OCI-LY7 (cell line): ENCODE measurements around the gene TMEM170B.

Experiments
- EZH2phosphoT487 ChIP-seq: fragments of 200-600 bp; sonication (generic); IDR thresholded peaks from 2 replicates; pipeline ENCODE4 v1.6.1; 2018; ENCODE audit warnings: low read depth, borderline replicate concordance, mild to moderate bottlenecking, mixed run types, antibody characterized with exemption, low read length, moderate library complexity, mixed read lengths
- TF ChIP-seq, protein P1 (sequence below): fragments of 200-600 bp; sonication (generic); conservative IDR thresholded peaks from 2 replicates; pipeline ENCODE4 v1.5.1; 2014; ENCODE audit warnings: mild to moderate bottlenecking, antibody characterized with exemption, low read length, moderate library complexity, mixed read lengths

DNA sequence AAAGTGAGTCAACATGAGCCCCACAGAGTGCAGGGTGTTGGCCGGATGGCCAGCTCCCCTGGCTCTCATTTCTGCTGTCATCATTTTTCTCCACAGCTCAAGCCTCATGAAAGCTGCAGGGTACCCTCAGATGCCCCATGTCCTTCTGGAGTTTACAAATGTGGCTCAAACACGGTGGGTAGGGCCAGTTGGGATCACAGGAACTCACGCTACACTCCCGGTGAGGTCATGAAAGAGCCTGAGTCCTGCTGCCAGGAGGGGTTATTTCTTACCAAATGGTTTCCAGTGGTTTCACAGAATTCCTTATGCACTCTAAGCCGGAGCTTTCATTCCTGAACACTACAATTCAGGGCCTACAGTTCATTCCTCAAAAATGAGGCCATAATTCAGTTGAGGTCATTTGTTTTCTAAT lies 78.7 kb downstream of the TMEM170B start:
- TF ChIP-seq, protein P1, sequence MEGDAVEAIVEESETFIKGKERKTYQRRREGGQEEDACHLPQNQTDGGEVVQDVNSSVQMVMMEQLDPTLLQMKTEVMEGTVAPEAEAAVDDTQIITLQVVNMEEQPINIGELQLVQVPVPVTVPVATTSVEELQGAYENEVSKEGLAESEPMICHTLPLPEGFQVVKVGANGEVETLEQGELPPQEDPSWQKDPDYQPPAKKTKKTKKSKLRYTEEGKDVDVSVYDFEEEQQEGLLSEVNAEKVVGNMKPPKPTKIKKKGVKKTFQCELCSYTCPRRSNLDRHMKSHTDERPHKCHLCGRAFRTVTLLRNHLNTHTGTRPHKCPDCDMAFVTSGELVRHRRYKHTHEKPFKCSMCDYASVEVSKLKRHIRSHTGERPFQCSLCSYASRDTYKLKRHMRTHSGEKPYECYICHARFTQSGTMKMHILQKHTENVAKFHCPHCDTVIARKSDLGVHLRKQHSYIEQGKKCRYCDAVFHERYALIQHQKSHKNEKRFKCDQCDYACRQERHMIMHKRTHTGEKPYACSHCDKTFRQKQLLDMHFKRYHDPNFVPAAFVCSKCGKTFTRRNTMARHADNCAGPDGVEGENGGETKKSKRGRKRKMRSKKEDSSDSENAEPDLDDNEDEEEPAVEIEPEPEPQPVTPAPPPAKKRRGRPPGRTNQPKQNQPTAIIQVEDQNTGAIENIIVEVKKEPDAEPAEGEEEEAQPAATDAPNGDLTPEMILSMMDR = no peak
- TF ChIP-seq EZH2phosphoT487 = no peak
